DMS 273 (cell line): ENCODE measurements around the gene TRIM8.

Source experiments
- DNase-seq: peaks from one replicate; lab custom pipeline; 2025; ENCODE audit not compliant: unreplicated experiment; lab: John Stamatoyannopoulos, UW

The TRIM8 gene

GRCh38 chr10:102632394-102633111, 11.7 kb upstream of the TRIM8 start:
- DNase-seq, result no peak

GRCh38 chr10:102633287-102633686, 11.0 kb upstream of the TRIM8 start:
- no peak for DNase-seq

- DNase-seq, result no peak
These were observed 10.4 kb upstream of the TRIM8 start for GRCh38 chr10:102633848-102634247.

GRCh38 chr10:102634686-102635085, 9.6 kb upstream of the TRIM8 start:
- no peak for DNase-seq

GRCh38 chr10:102635377-102635776, 8.9 kb upstream of the TRIM8 start:
- DNase-seq, result no peak

GRCh38 chr10:102639537-102639936, 4.7 kb upstream of the TRIM8 start:
- DNase-seq, result no peak

- no peak for DNase-seq
These were observed 2.9 kb upstream of the TRIM8 start for GRCh38 chr10:102641402-102641801.

- peak; percentile 96 for DNase-seq
These were observed 2.2 kb upstream of the TRIM8 start for GRCh38 chr10:102641880-102642735.

- DNase-seq, result peak; percentile 75
These were observed 1.4 kb upstream of the TRIM8 start for GRCh38 chr10:102642736-102643335.

GRCh38 chr10:102643336-102644065, 778 bp upstream of the TRIM8 start:
- peak; percentile 79 for DNase-seq

GRCh38 chr10:102644646-102645387, 538 bp downstream of the TRIM8 start:
- DNase-seq, result peak; percentile 93

- DNase-seq, result peak; percentile 61
These were observed 1.1 kb downstream of the TRIM8 start for GRCh38 chr10:102645388-102645740.

GRCh38 chr10:102645741-102646609, 1.7 kb downstream of the TRIM8 start:
- DNase-seq, result peak; percentile 71

- DNase-seq, result peak; percentile 42
These were observed 2.5 kb downstream of the TRIM8 start for GRCh38 chr10:102646610-102647442.

- no peak for DNase-seq
These were observed 3.4 kb downstream of the TRIM8 start for GRCh38 chr10:102647443-102648268.

GRCh38 chr10:102648269-102648888, 4.1 kb downstream of the TRIM8 start:
- DNase-seq, result no peak
